HCT116 (cell line): ENCODE results near the gene CAT. TPM values are rescaled to one million over a fixed set of nuclear protein-coding genes. Genes with fewer than 3 reads are reported as not detected.

Experiments used
- ATAC-seq: fragments of 200-7000 bp; cut with Tn5 transposase; 2 replicates; pipeline ENCODE4 v1.9.1; 2020; ENCODE audit warnings: mild to moderate bottlenecking, moderate library complexity
- BruUV-seq: library from RNA; stranded (reverse); fragments of 400-500 nt; replicated peaks from 2 replicates; lab custom pipeline; 2021; lab: Mats Ljungman, UMichigan
- CTCF ChIA-PET: fragments of 300-600 bp; sonication (Branson Sonifier 250); formaldehyde crosslinking; loops from one replicate; lab custom pipeline; 2021; ENCODE audit warnings: antibody characterized with exemption; lab: Charles Lee
- POLR2A ChIA-PET: fragments of 300-600, 350-600 bp; sonication (Branson Sonifier 250); formaldehyde crosslinking; loops from one replicate; lab custom pipeline; 2021; ENCODE audit warnings: antibody characterized with exemption; lab: Charles Lee
- RAD21 ChIA-PET, 2 experiments: fragments of 300-600 bp; sonication (Branson Sonifier 250); formaldehyde crosslinking; loops; one replicate each; lab custom pipeline; 2023; ENCODE audit warnings: low total read pairs in 2 of 2; ENCODE audit not compliant: uncharacterized antibody in 2 of 2, unreplicated experiment in 2 of 2, low non-redundant PET in 1 of 2; lab: Charles Lee
- DNase-seq: peaks from one replicate; pipeline ENCODE4 v3.0.0-alpha.2; 2010; ENCODE audit warnings: low read depth, low spot score
- H2AFZ ChIP-seq: fragments of 200-600 bp; shearing (Covaris generic), sonication (generic); 2 replicates; pipeline ENCODE4 v1.6.1; 2017; ENCODE audit warnings: low read depth, mixed run types, mixed read lengths, antibody characterized with exemption, low read length; ENCODE audit not compliant: poor library complexity, severe bottlenecking
- H3K27ac ChIP-seq: 2 replicates; pipeline ENCODE4 v1.5.1; 2012; ENCODE audit warnings: low read depth, low read length
- H3K27me3 ChIP-seq: fragments of 200-600 bp; sonication (generic); 2 replicates; pipeline ENCODE4 v1.6.1; 2016; ENCODE audit warnings: mixed run types, low read length, mixed read lengths; ENCODE audit not compliant: insufficient read depth
- H3K36me3 ChIP-seq, 2 experiments: fragments of 200-500 bp in 1 of 2; fragments of 200-600 bp in 1 of 2; sonication (Bioruptor generic) in 1 of 2; sonication (generic) in 1 of 2; 2 replicates each; pipeline versions ENCODE4 v1.5.1 to v1.6.1; 2014 to 2016; ENCODE audit warnings: low read length in 2 of 2, inconsistent platforms in 1 of 2, mixed read lengths in 1 of 2, mixed run types in 1 of 2; ENCODE audit not compliant: insufficient read depth in 2 of 2, control insufficient read depth in 1 of 2
- H3K4me1 ChIP-seq, 2 experiments: fragments of 200-600 bp in 1 of 2; sonication (generic) in 1 of 2; 2 replicates each; pipeline versions ENCODE4 v1.5.1 to v1.6.1; 2012 to 2017; ENCODE audit warnings: low read length in 2 of 2, inconsistent platforms in 1 of 2, mild to moderate bottlenecking in 1 of 2, mixed read lengths in 1 of 2, mixed run types in 1 of 2, moderate library complexity in 1 of 2; ENCODE audit not compliant: insufficient read depth in 2 of 2, control insufficient read depth in 1 of 2
- H3K4me2 ChIP-seq: fragments of 200-600 bp; sonication (generic); 2 replicates; pipeline ENCODE4 v1.6.1; 2017; ENCODE audit warnings: mixed run types, low read length, mixed read lengths
- H3K4me3 ChIP-seq, 2 experiments: fragments of 200-600 bp in 1 of 2; sonication (generic) in 1 of 2; replicated peaks in 1 of 2; 2 replicates each; pipeline ENCODE4 v1.5.1; 2011 to 2016; ENCODE audit warnings: low read length in 2 of 2, control low read depth in 1 of 2, low read depth in 1 of 2, mild to moderate bottlenecking in 1 of 2, mixed read lengths in 1 of 2, mixed run types in 1 of 2
- H3K79me2 ChIP-seq: fragments of 200-600 bp; sonication (generic); 2 replicates; pipeline ENCODE4 v1.6.1; 2017; ENCODE audit warnings: mild to moderate bottlenecking, mixed run types, low read length, moderate library complexity, mixed read lengths; ENCODE audit not compliant: insufficient read depth
- H3K9ac ChIP-seq: fragments of 200-600 bp; sonication (generic); 2 replicates; pipeline ENCODE4 v1.6.1; 2016; ENCODE audit warnings: low read length, mixed read lengths
- H3K9me2 ChIP-seq: fragments of 200-600 bp; sonication (generic), shearing (Covaris generic); 2 replicates; pipeline ENCODE4 v1.6.1; 2017; ENCODE audit warnings: mixed run types, mild to moderate bottlenecking, moderate library complexity; ENCODE audit not compliant: insufficient read depth
- H3K9me3 ChIP-seq, 2 experiments: fragments of 200-500 bp in 1 of 2; fragments of 200-600 bp in 1 of 2; sonication (Bioruptor generic) in 1 of 2; sonication (generic) in 1 of 2; 2 replicates each; pipeline ENCODE4 v1.6.1; 2014 to 2017; ENCODE audit warnings: low read length in 2 of 2, mixed read lengths in 2 of 2, inconsistent platforms in 1 of 2, low read depth in 1 of 2, mild to moderate bottlenecking in 1 of 2, mixed run types in 1 of 2, moderate library complexity in 1 of 2; ENCODE audit not compliant: control insufficient read depth in 1 of 2, insufficient read depth in 1 of 2
- H4K20me1 ChIP-seq: fragments of 200-600 bp; sonication (generic), shearing (Covaris generic); 2 replicates; pipeline ENCODE4 v1.6.1; 2017; ENCODE audit warnings: mixed run types, mild to moderate bottlenecking, moderate library complexity; ENCODE audit not compliant: insufficient read depth
- POLR2A ChIP-seq: IDR thresholded peaks from 2 replicates; pipeline ENCODE4 v1.7.0; 2011; ENCODE audit warnings: borderline replicate concordance; ENCODE audit not compliant: insufficient read depth, insufficient read length; ENCODE audit errors: extremely low read depth
- ZNF274 ChIP-seq: fragments of 200-500 bp; sonication (Bioruptor generic); IDR thresholded peaks from 2 replicates; pipeline ENCODE4 v1.6.1; 2014; ENCODE audit warnings: mild to moderate bottlenecking, low read depth, low read length, inconsistent platforms
- intact Hi-C: fragments of 100-400 bp; cut with micrococcal nuclease; formaldehyde crosslinking; loops from 2 replicates; pipeline ENCODE4 v1.10.0; 2022
- total RNA-seq: library from RNA; stranded (reverse); gene quantifications from one replicate; pipeline ENCODE4 v1.2.1, GENCODE V29; 2021; ENCODE audit not compliant: unreplicated experiment
- TF ChIP-seq, protein P1 (sequence below): IDR thresholded peaks from 2 replicates; pipeline ENCODE4 v1.6.1; 2012; ENCODE audit warnings: low read depth
- TF ChIP-seq, protein P2 (sequence below): IDR thresholded peaks from 2 replicates; pipeline ENCODE4 v1.6.1; 2011; ENCODE audit warnings: mild to moderate bottlenecking, low read length, moderate library complexity; ENCODE audit not compliant: insufficient replicate concordance; ENCODE audit errors: extremely low read depth
- TF ChIP-seq, protein P3 (sequence below), 3 experiments: fragments of 200-600 bp in 1 of 3; sonication (generic) in 1 of 3; IDR thresholded peaks in 2 of 3; conservative IDR thresholded peaks in 1 of 3; 2 replicates each; pipeline ENCODE4 v1.5.1; 2012 to 2017; ENCODE audit warnings: low read depth in 2 of 3, low read length in 2 of 3, antibody characterized with exemption in 1 of 3, borderline replicate concordance in 1 of 3, control low read depth in 1 of 3, mild to moderate bottlenecking in 1 of 3, mixed read lengths in 1 of 3, mixed run types in 1 of 3, moderate library complexity in 1 of 3; ENCODE audit not compliant: insufficient read depth in 1 of 3
- TF ChIP-seq, protein P4 (sequence below): IDR thresholded peaks from 2 replicates; pipeline ENCODE4 v1.6.1; 2012

CAT gene
- total RNA-seq, 1 experiment from 2014 or later = 50.9 TPM

DNA sequence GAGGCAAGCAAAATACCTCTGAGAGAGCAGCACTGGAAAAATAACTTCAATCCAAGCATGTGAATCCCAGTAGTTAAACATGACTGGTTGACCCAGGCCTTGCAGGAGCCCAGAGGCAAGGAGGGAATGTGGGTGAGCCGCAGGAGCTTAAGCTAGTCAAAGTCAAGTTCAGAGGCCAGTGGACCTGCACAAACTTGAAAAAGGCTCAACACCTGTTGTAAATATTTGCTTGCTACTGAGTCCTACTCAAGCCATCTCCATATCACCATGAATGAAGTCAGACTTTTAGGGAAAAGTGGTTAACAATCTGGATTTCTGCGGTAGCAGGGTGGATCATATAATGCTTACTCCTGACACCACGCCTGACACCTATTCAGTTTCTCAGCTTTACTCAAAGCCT is 4.8 kb upstream of the CAT start:
- ChIA-PET CTCF (no interaction called here), POLR2A (no interaction called here), RAD21 (no interaction called here)
- TF ChIP-seq, protein P1, sequence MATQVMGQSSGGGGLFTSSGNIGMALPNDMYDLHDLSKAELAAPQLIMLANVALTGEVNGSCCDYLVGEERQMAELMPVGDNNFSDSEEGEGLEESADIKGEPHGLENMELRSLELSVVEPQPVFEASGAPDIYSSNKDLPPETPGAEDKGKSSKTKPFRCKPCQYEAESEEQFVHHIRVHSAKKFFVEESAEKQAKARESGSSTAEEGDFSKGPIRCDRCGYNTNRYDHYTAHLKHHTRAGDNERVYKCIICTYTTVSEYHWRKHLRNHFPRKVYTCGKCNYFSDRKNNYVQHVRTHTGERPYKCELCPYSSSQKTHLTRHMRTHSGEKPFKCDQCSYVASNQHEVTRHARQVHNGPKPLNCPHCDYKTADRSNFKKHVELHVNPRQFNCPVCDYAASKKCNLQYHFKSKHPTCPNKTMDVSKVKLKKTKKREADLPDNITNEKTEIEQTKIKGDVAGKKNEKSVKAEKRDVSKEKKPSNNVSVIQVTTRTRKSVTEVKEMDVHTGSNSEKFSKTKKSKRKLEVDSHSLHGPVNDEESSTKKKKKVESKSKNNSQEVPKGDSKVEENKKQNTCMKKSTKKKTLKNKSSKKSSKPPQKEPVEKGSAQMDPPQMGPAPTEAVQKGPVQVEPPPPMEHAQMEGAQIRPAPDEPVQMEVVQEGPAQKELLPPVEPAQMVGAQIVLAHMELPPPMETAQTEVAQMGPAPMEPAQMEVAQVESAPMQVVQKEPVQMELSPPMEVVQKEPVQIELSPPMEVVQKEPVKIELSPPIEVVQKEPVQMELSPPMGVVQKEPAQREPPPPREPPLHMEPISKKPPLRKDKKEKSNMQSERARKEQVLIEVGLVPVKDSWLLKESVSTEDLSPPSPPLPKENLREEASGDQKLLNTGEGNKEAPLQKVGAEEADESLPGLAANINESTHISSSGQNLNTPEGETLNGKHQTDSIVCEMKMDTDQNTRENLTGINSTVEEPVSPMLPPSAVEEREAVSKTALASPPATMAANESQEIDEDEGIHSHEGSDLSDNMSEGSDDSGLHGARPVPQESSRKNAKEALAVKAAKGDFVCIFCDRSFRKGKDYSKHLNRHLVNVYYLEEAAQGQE = no peak
- TF ChIP-seq, protein P2, sequence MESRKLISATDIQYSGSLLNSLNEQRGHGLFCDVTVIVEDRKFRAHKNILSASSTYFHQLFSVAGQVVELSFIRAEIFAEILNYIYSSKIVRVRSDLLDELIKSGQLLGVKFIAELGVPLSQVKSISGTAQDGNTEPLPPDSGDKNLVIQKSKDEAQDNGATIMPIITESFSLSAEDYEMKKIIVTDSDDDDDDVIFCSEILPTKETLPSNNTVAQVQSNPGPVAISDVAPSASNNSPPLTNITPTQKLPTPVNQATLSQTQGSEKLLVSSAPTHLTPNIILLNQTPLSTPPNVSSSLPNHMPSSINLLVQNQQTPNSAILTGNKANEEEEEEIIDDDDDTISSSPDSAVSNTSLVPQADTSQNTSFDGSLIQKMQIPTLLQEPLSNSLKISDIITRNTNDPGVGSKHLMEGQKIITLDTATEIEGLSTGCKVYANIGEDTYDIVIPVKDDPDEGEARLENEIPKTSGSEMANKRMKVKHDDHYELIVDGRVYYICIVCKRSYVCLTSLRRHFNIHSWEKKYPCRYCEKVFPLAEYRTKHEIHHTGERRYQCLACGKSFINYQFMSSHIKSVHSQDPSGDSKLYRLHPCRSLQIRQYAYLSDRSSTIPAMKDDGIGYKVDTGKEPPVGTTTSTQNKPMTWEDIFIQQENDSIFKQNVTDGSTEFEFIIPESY = no peak
- TF ChIP-seq ZNF274 (no peak), POLR2A (no peak)
- TF ChIP-seq, protein P3, sequence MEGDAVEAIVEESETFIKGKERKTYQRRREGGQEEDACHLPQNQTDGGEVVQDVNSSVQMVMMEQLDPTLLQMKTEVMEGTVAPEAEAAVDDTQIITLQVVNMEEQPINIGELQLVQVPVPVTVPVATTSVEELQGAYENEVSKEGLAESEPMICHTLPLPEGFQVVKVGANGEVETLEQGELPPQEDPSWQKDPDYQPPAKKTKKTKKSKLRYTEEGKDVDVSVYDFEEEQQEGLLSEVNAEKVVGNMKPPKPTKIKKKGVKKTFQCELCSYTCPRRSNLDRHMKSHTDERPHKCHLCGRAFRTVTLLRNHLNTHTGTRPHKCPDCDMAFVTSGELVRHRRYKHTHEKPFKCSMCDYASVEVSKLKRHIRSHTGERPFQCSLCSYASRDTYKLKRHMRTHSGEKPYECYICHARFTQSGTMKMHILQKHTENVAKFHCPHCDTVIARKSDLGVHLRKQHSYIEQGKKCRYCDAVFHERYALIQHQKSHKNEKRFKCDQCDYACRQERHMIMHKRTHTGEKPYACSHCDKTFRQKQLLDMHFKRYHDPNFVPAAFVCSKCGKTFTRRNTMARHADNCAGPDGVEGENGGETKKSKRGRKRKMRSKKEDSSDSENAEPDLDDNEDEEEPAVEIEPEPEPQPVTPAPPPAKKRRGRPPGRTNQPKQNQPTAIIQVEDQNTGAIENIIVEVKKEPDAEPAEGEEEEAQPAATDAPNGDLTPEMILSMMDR (IDR thresholded peaks at IDR 0.05 in 2 of 3, conservative IDR thresholded peaks at IDR 0.05 in 1 of 3; ENCODE audit: borderline replicate concordance in 1 of 3, insufficient read depth in 1 of 3, low read depth in 2 of 3, low read length in 2 of 3) = no peak
- TF ChIP-seq, protein P4, sequence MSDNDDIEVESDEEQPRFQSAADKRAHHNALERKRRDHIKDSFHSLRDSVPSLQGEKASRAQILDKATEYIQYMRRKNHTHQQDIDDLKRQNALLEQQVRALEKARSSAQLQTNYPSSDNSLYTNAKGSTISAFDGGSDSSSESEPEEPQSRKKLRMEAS = no peak
- Histone ChIP-seq H3K9me3 (no peaks in the 10 kb centered on the region), H3K4me2 (no peak overlapping the region), H3K9me2 (no peaks in the 10 kb centered on the region), H4K20me1 (no peaks in the 10 kb centered on the region), H3K36me3 (no peaks in the 10 kb centered on the region), H3K27me3 (no peaks in the 10 kb centered on the region), H2AFZ (no peak overlapping the region), H3K4me3 (no peak overlapping the region), H3K27ac (no peak overlapping the region), H3K9ac (no peak overlapping the region), H3K4me1 (peaks cover 0 to 6% of the 10 kb centered on the region in 2 experiments; a peak in 2 of 4 replicates), H3K79me2 (no peaks in the 10 kb centered on the region; the same call in 1 of the 2 replicates)
- intact Hi-C loops = no loop called here
- ATAC-seq (no peak), DNase-seq (no peak)
- no TSS peak for BruUV-seq
